ENCODE data around the gene POM121L2.
"Not testable (repeated sequence)": the region's sequence is repeated elsewhere in the genome, so short reads cannot be mapped to it uniquely, and the experiment has no call there.

The POM121L2 gene

DNA sequence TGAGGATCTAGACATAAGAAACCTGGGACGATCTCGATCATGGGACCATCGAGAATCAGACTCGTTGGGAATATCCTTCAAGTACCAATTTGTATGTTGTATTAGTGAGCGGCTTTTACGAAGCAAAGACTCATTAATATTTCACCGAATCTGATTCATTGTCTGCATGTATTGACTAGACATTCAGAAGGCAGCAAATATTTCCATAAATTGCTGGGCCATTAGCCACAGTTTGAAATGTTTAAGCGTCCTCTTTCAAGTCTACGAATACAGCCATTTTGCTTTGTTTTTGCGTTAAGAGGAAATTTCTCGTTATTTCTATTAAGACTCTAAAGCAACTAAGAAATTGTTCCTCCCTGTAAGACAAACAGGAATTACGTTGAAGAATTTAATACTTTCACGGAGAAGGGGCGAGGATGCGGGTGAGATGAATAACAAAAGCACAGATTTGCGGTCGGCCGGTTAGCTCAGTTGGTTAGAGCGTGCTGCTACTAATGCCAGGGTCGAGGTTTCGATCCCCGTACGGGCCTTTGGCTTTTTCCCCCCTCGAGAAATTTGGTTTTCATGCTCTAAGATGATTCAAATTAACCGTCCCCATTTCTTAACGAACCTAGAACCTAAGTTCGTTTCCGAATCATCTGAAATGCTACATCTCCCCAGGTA is 18.5 kb downstream of the POM121L2 start:
- DNase-seq (ENCODE audit: low read depth) = peak; percentile 66

DNA sequence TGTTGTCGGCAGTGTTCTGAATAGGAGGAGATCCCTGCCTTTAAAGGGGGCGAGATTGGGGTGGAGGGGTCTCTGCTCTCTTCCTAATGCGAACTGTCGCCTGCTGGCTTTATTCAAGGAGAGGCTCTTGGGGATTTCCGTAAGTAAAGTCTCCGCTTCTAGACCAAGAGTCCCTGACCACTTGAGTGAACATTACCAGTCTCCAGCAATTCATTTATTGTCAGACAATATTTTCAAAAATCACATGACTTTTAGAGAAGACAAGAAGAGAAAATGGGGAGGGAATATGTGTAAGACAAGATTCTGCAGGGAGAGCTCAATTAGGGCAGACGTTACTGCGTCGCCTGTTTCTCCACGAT is 21.2 kb downstream of the POM121L2 start:
- DNase-seq (ENCODE audit: low read depth) = no peak

DNA sequence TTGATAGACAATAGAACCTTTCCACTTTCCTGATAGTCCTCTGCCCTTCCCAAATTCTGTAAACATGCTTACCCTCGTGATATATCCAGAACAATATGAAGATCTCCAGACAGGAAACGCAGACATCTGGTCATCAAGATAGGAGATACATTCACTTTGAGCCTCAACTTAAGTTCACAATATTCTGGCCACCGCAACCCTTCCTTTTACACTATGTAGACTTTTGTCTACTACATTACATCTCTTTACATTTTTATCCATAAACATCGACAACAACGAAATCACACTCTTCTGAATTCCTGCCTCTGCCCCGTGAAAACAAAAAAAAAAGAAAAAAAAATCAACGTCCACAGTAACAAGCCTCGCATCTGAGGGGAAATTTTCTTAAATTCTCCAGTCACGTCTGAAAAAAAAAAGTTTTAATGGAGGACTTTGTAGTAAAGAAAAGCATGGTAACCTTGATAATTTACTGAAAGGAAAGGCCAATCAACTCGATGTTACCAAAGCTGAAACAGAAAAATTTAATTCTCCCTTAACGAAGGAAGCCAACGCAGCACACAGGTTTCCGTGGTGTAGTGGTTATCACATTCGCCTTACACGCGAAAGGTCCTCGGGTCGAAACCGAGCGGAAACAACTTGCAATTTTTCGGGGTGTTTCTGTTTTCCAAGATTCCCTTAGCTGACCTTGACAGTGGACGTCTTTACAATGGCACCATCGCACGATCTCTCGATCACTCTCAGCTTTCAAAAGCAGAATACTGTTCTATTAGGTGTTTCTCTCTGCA is 21.8 kb downstream of the POM121L2 start:
- peak; percentile 46 for DNase-seq (ENCODE audit: low read depth)

DNA sequence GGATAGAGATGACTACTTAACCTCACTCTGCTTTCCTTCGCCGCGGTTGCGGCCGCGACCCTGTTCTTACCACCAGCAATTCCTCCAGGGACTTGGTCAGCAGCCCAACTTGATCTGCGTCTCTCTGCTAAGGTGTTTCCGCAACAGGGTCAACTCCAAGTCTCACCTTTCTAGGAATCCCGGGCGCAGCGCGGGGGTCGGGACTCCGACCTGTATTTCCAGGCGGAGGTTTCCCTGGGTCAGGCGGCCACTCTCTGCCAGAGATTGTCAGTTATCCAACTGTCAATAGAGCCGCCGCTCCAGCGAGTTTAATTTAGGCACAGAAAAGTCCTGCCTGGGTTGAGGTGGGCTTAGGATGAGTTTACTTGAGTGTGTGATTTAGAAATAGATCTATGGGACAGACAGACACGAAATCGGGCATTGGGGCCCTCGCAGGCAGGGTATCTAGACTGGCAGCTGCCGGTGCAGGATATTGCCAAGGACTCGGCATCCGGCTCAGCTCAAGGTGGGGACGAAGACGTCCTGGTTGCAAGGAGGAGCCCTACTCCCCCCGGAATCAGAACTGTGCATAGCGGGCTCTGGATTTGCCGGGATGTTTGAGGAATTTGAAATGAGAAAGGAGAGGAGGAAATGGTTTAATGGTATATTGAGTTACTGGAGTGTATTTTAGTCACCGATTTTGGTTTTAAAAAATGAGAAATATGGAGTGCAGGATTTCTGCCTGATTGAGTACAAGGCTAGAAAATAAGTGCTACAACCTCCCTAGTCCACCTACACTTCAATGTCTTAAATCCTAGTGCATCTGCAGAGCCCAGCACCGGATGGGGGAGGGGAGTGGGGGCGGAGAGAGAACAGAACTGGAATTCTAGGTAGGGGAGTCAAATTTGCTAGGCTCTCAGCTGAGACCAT is 23.7 kb downstream of the POM121L2 start:
- DNase-seq (ENCODE audit: low read depth) = no peak

DNA sequence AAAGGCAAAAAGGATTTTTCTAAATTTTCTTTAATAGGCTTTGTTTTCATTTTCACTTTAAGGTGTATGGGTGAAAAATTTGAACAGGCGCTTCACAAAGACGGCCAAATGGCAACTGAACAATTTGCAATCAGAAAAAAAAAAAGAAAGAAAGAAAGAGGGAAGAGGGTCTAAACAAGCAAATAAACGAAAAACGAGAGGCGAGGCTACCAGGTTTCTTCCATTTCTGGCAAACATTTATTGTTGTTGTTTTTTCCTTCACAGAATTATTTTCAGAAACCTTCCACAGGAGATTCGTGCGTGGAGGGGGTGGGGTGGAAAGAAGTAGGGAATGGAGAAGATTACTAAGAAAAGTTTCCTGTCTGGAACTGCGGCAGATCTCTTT is 24.3 kb downstream of the POM121L2 start:
- no peak for DNase-seq (ENCODE audit: low read depth)

DNA sequence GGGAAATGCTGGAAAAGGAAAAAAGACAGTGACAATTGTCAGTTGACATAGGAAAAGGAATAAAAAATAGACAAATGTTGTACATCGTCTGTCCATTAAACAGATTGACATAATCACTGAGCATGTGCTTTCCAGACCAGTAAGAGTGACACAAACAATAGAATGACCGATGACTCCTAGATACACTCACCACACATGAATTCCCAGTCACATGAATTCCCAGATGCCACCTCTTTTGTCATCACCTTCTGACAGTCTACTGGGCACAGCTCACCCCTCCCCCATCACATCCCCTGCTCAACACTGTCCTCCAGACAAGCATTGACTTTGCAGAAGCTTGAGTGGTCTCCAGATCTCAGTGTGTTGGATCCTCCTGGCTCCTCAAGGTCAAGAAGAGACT is 25.9 kb downstream of the POM121L2 start:
- DNase-seq (ENCODE audit: low read depth) = no peak

DNA sequence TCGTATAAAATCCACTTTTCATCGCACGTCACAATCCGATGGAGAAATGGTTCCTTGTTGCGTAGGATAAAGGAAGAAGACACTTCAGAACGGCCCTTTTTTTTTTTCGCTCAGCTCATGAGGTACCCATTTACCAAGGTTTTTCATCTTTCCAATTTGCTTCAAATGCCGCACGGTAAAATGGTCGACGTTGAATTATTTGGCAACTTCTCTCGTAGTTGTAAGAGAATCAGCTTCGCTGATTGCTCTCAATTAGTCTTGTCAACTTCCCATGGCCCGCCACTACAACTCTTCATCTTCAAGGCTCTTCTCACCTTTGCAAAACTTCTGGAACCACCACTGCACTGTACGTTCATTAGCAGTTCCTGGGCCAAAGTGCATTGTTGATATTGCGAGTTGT is 28.8 kb downstream of the POM121L2 start:
- DNase-seq (ENCODE audit: low read depth) = no peak

DNA sequence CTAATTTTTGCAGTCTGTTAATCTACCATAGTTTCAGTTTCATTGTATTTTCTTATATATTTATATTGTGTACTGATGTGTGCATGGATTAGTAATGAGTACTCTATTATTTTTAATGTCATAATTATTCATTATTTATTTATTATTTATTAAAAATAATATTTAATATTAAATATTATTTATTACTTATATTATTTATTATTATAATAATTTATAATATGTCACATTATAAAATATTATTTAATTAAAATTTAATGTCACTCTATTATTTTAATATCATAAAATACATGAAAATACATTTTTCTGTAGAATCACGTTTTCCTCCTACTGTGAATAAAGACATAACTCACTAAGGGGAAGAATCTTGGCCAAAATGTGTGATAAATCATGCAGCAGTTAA is 30.5 kb downstream of the POM121L2 start:
- no peak for DNase-seq (ENCODE audit: low read depth)

DNA sequence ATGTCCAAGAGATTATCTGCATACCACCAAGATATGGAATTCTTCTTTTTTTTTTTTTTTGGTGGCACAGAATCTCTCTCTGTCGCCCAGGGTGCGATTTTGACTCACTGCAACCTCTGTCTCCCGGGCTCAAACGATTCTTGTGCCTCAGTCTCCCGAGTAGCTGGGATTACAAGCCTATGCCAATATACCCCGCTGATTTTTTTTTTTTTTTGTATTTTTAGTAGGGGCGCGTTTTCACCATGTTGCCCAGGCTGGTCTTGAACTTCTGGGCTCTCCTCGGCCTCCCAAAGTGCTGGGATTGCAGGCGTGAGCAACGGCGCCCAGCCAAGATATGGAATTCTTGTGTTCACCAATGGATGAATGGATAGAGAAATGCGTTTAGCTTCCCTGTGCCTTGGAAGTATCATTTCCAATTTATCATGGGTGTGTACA is 31.0 kb downstream of the POM121L2 start:
- no peak for DNase-seq (ENCODE audit: low read depth)

DNA sequence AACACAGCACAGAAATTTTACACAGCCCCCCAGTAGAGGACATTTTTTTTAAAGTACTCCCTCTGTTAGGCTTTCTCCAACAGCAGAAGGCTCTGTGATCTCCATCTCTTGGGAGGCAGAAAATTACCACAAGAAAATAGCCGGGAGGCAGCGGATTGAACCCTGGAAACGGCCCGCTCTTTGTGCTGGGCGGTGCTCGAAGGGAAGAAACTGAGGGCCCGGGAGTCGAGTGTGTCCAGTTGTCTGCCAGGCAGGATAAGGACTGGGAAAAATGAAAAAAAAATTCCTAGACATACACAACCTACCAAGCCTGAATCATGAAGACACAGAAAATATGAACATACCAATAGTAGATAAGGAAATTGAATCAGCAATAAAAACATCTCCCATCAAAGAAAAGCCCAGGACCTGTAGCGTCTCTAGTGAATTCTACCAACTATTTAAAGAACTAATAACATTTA is 31.5 kb downstream of the POM121L2 start:
- no peak for DNase-seq (ENCODE audit: low read depth)

DNA sequence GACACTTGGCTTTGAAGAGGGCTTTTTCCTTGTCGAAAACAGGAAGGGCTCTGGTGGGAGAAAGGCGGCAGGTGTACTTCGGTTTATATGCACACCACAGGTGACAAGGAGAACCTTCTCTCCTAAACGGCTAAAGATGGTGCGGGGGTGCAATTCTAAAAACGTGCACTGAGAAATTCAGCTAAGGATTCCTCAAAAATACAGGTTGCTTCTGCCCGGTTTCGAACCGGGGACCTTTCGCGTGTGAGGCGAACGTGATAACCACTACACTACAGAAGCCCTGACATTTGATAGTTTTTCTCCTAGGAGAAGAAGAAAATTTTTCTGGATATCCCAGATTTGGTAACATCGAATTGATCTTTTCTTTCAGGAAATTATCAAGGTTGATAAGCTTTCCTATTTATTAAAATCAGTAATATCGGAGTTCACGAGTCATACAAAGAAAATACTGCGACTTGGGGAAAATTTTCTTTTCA is 32.0 kb downstream of the POM121L2 start:
- peak; percentile 36 for DNase-seq (ENCODE audit: low read depth)

DNA sequence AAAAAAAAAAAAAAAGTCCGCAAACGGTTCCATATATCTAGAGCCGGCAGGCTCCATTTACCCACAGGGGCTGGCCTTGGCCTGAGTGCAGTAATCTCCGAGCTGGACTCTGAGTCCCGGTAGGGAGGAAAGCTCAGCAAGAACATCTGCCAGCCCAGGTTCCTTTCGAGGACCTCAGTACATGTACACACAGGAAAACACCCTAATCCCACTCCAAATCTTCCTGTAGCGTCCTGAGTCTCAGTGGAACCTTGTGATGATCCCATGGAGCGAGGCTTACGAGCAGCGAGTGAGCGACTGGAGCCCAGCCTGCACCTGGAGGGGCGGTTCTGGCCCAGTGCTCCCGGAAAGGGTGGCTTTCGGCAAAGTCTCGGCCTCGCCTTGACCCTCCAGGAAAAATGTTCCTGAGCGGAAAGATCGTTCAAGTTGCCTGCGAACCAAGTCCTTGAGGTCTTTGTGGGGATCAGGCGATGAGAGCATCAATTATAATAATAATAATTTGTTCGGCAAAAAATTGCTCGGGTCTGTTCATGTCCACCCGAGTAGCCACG is 32.5 kb downstream of the POM121L2 start:
- no peak for DNase-seq (ENCODE audit: low read depth)

DNA sequence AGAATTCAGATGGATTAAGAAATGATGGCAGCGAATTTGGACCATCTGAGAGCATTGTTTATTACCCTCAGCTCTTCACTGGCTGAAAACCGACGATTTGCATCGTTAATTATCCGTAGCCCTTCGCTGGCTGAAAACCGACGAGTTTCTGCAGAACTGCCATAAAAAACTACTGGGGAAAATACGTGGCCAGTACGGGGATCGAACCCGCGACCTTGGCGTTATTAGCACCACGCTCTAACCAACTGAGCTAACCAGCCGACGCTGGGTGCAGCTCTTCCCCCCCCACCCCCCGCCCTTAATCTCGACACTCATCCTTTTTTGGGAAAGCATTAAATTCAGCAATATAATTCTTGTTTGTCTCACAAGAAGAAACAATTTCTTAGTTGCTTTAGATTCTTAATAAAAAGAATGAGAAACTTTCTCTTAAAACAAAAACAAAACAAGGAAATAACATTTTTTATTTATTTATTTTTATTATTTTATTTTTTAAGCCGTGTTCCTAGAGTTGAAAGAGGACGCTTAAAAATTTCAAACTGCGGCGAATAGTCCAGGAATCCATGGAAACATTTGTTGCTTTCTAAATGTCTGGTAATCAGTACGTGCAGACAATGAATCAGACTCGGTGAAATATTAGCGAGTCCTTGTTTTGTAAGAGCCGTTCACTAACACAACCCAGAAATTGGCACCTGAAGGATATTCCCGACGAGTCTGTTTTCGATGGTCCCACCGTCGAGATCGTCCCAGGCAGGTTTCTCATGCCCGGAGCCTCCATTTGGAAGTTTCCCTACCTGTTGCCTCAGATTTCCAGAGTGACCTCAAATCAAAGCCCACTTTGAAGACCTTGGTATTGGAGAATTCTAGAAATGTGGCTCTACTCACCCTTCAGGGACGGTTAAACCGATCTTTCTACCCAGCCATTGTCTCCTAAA is 36.8 kb downstream of the POM121L2 start:
- DNase-seq (ENCODE audit: low read depth) = no peak

DNA sequence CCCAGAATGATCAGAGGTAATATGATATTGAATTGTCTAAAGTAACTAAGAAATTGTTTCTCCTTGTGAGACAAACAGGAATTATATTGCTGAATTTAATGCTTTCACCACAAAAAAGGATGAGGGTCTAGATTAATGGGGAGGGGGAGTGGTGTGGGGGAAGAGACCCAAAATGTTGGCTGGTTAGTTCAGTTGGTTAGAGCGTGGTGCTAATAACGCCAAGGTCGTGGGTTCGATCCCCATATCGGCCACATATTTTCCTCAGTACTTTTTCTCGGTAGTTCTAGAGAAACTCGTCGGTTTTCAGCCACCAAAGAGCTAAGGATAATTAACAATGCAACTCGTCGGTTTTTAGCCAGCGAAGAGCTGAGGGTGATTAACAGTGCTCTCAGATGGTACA is 38.3 kb downstream of the POM121L2 start:
- no peak for DNase-seq (ENCODE audit: low read depth)

DNA sequence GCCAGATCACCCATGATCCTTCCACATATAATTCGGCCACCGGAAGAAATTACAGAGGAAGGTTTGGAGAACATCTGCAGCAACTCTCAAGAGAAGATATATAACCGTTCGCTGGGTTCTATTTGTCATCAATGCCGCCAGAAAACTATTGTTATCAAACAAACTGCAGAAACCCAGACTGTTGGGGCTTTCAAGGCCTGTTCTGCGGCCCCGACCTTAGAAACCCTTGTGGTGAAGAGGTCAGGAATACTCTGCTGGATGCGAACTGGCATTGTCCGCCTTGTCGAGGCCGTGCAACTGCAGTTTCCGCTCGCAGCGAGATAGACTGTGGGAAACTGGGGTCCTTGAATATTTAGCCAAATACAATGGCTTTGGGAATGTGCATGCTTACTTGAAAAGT is 43.3 kb downstream of the POM121L2 start:
- no peak for DNase-seq (ENCODE audit: low read depth)

DNA sequence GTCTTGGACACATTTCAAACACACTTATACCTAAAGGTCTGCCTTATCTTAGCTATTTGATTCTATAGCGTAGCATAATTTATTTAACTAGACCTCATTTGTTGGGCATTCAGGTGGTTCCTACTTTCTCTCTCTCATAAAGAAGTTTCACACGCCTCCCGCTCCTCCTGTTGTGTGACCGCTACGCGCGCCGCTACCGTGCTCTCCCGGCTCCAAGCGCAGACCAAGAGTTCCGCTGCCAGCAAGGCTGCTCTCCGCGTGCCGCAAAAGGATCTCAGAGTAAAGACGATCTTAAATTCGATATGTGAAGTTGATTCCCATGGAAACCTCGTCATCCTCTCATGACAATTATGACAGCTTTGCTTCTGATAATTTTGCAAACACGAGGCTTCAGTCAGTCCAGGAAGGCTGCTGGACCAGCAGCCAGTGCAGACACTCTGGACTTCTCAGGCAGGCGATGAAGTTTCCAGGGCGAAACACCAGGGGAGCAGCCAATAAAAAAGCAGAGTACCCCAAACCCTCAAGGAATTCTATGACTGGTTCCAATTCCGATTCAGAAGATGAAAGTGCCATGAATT is 44.1 kb downstream of the POM121L2 start:
- DNase-seq (ENCODE audit: low read depth) = no peak

DNA sequence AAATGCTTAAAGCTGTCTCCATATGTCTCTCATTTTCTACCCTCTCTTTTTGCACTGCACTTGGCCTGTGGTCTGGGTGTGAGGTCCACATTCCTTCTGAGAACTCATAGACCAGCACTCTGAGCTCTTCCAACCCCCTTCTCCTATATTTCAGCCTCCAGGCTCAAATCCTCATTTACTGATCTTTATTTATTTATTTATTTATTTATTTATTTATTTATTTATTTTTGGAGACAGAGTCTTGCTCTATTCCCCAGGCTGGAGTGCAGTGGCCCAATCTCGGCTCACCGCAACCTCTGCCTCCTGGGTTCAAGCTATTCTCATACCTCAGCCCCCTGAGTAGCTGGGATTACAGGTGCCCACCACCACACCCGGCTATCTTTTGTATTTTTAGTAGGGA is 45.1 kb downstream of the POM121L2 start:
- not testable (repeated sequence) for DNase-seq (ENCODE audit: low read depth)

DNA sequence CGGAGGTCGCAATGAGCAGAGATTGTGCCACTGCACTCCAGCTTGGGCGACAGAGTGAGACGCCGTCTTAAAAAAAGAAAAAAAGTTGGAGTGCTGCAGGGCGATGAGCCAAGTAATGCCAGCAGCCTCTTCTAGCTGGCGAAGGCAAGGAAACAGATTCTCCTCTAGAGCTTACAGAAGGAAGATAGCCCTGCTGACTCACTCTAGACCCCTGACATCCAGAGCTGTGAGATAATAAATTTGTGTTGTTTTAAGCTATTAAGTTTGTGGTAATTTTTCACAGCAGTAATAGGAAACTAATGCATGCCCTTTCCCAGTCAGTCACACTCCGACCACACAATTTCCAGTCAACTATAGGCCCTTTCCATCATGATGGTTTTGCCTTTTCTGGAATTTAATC is 48.2 kb downstream of the POM121L2 start:
- DNase-seq (ENCODE audit: low read depth) = no peak

DNA sequence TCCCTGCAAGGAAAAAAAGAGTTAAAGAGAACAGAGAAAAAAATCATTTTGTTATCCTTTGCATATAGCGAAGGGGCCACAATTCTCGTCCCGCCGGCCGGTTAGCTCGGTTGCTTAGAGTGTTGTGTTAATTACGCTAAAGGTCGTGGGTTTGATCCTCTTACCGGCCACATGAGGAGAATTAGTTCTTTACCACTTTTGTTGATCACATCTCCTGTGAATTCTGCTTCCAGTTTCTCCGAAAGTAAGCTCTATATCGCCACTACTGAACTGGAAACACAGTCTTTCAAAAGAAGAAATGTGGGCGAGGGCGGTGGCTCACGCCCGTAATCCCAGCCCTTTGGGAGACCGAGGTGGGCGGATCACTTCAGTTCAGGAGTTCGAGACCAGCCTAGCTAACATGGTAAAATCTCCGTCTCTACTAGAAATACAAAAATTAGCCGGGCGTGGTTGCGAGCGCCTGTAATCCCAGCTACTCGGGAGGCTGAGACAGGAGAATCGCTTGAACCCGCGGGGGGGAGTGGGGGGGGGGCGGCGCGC is 51.2 kb downstream of the POM121L2 start:
- no peak for DNase-seq (ENCODE audit: low read depth)

DNA sequence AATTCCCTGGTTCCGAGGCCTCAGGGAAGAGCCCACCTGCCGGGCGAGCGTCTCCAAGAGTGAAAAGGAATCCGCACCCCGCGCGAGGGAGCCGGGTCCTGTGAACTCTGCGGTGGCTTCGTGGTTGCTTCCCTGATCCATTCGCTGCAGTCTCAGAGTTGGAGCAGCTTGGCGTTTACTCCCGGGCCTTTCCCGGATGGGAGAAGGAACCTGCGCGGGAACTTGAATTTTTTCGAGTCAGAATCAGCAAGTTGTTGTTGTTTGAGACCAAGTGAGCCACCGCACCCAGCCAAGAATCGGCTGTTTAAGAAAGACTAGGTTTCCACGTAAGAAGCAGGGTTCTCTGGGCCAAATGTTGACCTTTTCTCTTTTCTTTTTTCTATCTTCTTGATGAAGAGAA is 51.7 kb downstream of the POM121L2 start:
- no peak for DNase-seq (ENCODE audit: low read depth)
